Stimulated activated CD4-positive, alpha-beta T cell treated with anti-CD3 and anti-CD28 coated beads, Interleukin-4, amount 100 ng/mL, for 24 hours (primary cell): ENCODE measurements around the gene RGS6.

Experiments
- DNase-seq: peaks from one replicate; pipeline ENCODE4 v3.0.0-alpha.2; 2020

The RGS6 gene

DNA sequence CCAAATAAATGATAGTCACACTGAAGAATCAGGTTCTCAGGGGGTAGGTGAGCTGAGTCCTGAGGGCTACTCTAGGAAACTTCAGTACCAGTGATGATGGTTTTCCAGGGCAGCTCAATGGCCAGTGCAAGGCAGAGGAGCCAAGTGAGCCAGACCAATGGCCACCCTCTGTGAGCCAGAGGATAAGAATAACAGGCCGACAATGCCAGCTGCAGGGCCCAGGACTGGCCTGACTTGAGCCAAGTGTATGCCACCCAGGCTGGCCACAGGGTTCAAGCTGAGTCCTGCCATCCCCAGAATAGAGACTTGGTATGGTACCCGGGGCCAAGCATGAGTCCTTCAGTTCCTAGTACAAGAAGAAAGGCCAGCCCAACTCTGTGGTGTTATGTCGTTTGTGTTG is 606.2 kb downstream of the RGS6 start:
- no peak for DNase-seq

DNA sequence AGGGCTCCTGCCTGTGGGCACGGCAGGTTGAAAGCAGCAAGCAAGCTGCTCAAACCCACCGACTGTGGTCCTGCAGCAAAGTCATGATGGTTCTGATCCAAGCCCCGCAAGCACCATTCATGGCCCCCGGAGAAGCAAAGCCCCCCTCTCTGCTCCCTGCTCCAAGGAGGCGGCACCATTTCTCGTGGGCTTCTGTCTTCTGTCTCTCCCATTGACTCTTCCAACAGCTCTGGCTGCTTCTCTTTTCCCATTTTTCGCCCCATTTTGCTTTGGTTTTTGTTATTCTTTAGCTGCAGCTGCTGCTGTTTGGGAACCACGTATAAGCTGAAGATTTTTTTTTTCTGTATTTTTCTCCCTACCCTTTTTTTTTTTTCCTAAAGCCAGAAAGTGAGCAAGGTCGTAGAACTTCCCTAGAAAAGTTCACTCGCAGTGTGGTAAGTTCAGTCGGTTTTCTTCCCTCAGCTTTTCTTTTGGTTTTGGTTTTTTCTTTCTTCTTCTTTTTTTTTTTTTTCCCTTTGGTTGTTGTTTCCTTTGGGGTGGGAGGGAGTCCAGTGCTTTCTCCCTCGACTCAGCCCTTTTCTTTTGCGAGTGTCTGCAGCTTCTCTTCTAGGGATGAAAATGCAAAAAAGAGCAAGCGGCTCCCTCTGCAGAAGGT is 607.6 kb downstream of the RGS6 start:
- no peak for DNase-seq

DNA sequence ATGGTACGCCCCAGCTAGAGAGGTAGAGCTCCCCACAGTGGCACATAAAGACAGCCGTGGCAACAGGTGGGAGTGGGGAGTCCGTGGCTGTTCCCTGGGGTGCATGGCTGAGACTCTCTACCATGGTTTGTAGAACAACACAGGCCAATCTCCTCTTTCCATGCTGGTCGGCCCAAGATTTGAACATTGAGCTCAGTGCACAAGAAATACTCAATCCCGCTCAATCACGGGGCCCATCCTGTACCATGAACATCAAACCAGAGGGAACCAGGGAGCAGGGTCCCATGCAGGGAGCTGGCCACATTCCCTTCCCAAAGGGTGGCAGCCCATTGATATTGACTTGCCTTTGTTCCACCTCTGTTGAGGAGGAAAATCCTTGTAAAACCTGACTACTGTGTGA is 608.6 kb downstream of the RGS6 start:
- no peak for DNase-seq

DNA sequence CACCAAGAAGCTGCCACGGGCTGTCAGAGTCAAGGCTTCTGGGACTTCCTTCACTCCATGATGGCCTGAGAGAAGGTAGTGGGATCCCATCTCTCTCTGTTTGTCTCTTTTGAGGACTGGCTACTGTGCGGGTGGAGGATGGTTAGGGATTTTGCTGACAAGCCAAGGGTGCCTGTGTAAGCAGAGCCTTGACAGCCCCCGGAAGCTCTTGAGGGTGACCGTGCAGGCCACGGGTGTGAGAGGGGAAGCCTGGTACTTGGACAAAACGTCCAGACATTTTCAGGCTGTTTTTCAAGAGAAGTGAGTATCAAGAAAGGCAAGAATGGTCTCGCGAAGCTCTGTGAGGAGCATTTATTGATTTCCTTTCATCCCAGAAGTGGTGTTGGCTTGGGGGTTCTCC is 609.3 kb downstream of the RGS6 start:
- no peak for DNase-seq

- no peak for DNase-seq
Observed at GRCh38 chr14:72543341-72543740, 611.1 kb downstream of the RGS6 start.

DNA sequence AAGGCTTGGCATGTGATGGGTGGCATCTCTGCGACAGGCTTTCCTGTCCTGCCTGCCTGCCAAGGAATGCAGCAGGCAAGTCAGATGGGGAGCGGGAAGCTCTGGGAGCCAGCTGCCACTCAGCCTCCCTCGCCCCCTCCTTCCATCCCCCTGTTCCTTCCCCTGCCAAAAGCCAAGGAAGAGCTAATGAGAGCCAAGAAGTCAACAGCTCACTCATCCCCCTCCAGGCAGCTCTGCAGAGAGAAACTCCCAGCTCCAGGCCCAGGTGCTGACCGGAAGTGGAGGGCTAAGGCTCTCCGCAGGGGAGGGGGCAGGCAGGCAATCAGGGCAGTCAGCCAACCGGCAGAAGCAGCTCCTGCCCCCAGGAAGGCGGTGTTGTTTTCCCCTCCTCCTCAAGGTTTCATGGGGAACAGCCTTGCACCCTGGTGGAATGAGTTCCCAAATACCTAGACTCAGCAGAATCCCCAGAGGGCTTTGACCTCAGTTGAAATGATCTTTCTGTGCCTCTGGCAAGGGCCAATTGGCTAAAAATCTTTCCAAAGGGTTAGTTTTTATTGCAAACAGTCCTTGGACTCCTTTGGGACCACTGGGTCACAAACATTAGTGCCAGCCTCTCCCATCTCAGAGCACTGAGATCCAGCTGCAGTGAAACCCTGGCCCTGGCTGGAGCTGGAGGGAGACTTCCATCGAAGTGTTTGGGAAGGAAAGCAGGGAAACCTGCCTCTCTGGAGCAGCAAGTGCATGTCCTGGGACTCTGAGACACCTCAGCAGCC is 612.6 kb downstream of the RGS6 start:
- no peak for DNase-seq

GRCh38 chr14:72545411-72546311 is 613.4 kb downstream of the RGS6 start:
- DNase-seq, result no peak

DNA sequence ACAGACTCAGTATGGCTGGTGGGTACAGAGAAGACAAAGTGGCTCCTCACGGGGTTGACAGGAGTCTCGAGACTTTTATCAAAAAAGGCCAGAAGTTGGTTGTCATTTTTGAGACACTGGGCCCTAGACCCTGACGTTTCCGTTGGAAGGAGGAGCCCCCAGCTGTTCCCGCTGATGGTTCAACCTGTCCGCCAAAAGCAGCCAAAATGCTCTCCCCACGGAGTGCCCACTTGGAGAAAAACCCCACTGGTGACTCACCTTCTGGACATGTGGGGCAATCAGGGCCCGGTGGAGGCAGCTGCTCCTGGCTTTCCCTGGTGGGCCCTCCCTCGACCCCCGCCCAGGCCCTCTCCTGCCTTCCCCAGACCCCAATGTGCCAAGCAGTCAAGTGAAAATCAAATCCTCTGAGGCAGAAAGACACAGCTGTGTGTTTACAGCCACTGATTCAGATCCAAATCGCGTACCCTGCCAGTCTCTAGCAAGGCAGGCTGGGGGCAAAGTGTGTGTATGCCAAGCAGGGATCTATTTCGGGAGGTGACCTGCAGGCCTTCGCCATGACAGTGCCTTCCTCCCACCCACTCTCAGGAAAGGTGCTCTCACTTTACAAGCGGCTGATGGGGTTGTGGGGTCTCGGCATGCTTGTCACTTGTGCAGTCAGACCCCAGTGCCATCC is 614.3 kb downstream of the RGS6 start:
- DNase-seq, result no peak

DNA sequence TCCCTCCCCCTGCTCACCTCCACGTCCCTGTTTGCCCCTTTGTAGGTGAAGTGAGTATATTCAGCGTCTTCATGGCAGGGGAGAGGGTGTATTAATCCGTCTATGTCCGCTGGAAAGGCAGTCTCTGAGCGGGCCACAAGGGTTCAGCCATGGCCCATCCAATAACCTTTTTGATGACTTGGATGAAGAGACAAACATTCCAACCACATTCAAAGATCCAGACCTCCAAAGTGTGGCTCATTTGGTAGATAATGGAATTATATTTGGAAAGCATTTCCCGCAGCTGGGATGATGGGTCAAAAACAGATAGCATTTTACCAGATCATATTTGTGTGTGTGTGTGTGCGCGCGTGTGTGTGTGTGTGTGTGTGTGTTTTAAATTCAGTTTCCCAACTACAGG is 615.8 kb downstream of the RGS6 start:
- DNase-seq, result no peak

DNA sequence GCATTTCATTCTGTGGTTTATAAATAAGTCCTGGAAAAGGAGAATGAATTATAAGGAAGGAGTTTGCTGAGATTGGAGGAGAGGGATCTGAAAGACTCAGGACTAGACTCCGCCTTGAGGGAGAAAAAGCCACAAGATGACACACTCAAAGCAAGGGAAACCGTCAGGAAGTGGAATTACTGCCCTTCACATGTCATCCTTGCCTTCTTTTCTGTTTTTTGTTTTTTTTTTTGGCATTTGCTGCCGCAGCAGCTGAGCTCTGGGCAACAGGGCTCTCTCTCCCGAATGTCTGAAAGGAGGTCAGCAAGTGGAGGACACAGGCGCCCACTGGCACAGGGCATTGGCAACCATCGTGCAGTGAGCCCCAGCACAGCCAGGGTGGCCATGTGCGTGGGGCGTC is 616.8 kb downstream of the RGS6 start:
- DNase-seq, result no peak

DNA sequence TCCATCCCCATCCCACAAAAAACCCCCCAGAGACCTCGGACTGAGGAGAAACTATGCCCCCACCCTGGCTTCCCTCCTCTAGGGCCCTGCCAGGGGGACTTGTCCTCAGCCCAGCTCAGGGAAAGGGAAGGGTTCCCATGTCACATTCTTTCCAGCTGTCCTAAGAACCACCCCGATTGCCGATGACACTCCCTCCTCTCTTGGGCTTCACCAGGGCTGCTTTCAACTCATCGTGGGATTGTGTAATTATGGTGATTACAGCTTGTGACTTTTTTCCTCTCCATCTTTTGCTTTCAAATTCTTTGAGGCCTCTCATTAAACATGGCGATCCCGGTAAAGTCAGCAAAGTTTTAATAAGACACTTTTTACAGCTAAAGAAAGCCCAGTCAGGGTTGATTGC is 617.6 kb downstream of the RGS6 start:
- DNase-seq, result no peak

DNA sequence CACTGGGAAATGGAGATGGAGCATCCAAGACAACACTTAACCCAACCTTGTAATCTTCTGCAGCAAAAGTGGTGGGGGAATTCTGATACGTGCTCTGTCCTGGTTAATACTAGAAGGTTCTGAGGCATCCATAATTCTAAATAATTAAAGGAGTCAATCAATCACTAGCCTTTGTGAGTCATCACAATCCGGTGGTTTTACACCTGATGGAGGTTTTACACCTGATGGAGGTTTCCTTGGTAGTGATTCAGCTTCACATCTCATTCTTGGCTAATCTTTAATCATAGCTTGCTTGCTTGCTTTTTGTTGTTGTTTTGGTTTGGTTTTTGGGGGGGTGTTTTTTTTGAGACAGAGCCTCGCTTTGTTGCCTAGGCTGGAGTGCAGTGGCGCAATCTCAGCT is 618.3 kb downstream of the RGS6 start:
- no peak for DNase-seq

- no peak for DNase-seq
Observed at GRCh38 chr14:72552236-72552635, 620.0 kb downstream of the RGS6 start.

DNA sequence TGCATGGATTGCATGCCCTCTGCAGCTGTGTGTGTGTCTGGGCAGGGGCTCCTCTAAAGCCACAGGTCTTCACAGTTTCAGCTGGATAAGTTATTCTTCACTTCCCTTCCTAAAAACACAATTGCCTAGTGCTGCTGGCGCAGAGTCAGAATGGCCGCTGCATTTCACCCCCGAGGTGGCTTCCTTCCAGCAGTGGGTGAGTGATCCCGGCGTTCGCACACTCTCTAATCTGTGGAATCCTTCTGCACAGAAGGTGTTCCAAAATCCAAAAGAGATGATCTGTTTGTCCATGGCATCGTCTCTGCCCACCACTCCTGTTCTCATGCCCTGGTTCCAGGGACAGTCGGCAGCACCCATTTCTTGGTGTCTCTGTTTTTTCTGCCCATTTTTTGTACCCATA is 620.9 kb downstream of the RGS6 start:
- DNase-seq, result no peak

GRCh38 chr14:72553656-72554055 is 621.4 kb downstream of the RGS6 start:
- DNase-seq, result no peak

DNA sequence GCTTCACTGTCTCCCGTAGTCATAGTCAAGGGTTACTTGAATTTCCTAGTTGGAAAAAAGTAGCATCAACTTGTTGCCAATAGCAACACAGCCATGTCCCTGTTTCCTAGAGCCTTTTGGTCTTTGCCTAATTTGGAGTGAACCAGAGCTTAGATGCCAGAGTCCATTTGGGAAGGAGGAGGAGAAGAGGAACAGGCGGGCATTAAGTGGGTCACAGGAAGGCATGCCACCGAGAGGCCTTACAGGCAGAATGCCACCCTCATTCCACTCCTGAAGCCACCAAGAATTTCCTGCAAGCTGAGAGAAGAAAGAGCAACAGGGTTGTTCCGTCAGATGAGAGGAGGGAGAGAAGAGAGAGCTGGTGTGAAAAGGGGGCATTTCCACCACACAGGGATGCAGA is 622.2 kb downstream of the RGS6 start:
- DNase-seq, result no peak

DNA sequence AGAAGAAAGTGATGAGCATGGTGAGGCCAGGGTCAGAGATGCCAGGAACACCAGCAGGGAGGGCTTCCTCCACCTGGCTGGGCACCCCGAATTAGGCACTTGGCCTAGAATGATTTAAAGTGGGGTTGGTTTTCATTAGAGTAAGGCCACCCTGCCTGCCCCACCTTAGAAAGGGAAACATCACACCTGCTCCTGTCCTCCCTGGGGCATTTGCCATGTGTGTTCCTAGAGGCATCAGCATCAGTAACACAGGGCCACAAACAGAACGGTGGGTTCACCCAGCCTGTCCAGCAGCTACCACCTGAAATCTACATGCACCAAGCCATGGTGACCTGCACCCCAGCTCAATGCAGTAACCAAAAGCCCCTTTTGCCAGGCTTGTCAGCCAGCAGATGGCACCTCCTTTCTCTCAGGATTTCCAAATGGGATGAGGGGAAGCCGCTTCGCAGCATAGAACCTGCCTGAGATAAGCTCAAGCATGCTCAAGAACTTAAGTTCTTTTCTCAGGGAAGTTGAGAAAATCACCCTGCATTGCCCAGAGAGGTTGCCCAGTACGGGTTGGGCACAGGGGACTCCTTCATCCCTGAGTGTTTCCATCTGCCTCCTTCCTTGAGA is 622.9 kb downstream of the RGS6 start:
- no peak for DNase-seq

DNA sequence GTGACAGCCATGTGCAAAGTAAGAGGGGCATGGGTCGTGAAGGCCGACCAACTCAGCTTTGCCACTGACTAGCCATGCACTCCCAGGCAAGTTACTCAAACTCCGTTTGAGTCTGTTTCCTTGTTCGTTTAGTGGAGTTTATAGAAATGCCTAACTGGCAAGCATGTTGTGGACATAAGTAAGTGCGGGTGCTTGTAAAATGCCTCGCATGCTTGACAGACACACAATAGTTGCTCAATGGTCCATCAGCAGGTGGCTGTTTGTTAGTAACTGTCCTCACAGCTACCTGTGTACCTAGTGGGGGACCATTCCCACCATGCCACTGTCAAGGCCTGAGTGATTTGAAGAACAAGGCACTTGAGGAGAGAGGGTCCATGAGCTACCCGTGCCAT is 623.4 kb downstream of the RGS6 start:
- DNase-seq, result no peak

- DNase-seq, result no peak
Observed at GRCh38 chr14:72557671-72558070, 625.4 kb downstream of the RGS6 start.

DNA sequence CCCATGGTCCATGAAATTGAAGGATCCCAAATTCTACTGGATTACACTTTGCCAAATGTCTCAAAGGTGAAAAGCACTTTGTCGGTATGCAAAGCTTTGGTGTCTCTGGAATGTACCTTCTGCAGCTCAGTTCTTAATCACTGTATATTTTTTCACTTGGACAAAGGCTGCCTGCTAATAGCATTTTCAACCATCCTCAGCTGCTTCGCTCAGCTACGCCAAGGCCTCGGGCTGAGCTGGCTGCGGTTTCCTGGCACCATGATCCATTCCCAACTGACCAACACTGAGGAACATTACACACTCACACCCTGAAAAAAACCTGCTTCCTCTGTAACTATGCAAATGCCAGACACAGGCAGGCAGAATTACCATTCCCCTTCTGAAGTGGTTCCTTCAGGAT is 626.5 kb downstream of the RGS6 start:
- DNase-seq, result no peak

DNA sequence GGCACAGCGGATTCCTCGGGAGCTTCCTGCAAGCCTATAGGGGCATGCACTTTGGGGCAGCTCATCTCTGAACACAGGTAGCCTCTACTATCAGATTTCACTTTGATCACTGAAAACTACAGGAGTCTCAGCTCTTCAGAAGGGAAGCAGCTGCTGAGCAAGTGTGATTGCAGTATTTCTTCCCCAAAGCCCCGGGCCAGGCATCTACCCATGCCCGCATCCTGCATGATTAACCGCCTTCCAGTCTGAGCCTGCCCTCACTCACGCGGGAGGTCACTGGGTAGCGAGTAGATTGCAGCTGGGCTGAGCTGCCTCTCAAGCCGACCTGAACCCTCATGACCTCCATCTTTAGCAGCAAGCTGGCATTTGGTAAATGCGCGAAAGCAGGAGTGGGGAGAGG is 627.0 kb downstream of the RGS6 start:
- no peak for DNase-seq

- DNase-seq, result no peak
Observed at GRCh38 chr14:72559669-72560255, 627.5 kb downstream of the RGS6 start.
